Astrocyte of the cerebellum (primary cell): ENCODE results near the gene GAS7.
A peak's percentile ranks its signal among the peaks of the same experiment; 100 is the strongest.

Experiments used
- DNase-seq: peaks from one replicate; pipeline ENCODE4 v3.0.0-alpha.2; 2011; ENCODE audit warnings: low read depth
- H3K4me3 ChIP-seq: 2 replicates; pipeline ENCODE4 v1.5.1; 2011; ENCODE audit warnings: mild to moderate bottlenecking, low read depth, low read length, moderate library complexity
- in situ Hi-C: cut with HindIII; loops from 2 replicates; pipeline ENCODE4 v1.10.0; 2017; ENCODE audit warnings: low sequenced_read_pairs
- TF ChIP-seq, protein P1 (sequence below): IDR thresholded peaks from 2 replicates; pipeline ENCODE4 v1.5.1; 2012; ENCODE audit warnings: low read length, low read depth, moderate library complexity, mild to moderate bottlenecking; ENCODE audit errors: missing control alignments

Gene GAS7

DNA sequence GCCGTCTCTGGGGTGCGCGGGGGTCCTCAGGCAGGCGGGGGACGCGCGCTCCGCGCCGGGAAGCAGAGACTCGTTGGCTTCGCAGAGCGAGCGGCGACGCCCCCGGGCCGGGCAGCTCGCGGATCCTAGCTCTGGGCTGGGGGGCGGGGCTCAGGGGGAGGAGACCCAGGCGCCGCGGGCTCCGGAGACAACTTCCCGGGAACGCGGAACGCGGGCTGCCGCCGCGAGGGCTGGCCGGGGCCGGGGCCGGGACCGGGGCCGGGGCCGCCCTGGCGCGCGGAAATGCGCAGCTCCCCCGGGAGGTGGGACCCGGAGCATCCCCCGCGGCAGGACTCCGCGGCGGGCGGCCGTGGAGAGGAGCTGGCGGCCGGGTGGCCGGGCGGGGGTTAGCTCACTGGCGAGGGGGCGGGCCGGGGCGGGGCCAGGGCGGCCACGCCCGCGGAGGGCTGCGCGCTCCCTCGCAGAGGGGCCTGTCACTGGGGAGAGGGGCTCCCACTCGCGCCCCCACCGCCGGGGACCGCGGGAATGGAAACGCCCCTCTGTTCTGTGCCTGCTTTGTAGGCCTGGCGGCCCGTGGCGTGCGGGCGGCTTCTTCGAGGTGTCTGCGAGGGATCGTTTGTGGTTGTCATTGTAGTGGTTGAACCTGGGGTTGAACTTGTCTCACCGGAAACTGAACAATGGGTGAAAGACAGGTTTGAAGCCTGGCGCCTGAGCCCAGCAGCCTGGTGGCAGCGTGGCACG lies at the start of gene GAS7:
TSS of gene GAS7 (minus strand) at position 98 of the 741 bp plus-strand sequence.
- in situ Hi-C loops: loop anchor here (25.0 kb wide), 1 partner anchor 136 kb away; no protein-coding TSS in a partner anchor
- DNase-seq: no peak
- TF ChIP-seq, protein P1, sequence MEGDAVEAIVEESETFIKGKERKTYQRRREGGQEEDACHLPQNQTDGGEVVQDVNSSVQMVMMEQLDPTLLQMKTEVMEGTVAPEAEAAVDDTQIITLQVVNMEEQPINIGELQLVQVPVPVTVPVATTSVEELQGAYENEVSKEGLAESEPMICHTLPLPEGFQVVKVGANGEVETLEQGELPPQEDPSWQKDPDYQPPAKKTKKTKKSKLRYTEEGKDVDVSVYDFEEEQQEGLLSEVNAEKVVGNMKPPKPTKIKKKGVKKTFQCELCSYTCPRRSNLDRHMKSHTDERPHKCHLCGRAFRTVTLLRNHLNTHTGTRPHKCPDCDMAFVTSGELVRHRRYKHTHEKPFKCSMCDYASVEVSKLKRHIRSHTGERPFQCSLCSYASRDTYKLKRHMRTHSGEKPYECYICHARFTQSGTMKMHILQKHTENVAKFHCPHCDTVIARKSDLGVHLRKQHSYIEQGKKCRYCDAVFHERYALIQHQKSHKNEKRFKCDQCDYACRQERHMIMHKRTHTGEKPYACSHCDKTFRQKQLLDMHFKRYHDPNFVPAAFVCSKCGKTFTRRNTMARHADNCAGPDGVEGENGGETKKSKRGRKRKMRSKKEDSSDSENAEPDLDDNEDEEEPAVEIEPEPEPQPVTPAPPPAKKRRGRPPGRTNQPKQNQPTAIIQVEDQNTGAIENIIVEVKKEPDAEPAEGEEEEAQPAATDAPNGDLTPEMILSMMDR: no peak
- peak within 1 kb of the TSS; percentile 38 for H3K4me3 ChIP-seq

DNA sequence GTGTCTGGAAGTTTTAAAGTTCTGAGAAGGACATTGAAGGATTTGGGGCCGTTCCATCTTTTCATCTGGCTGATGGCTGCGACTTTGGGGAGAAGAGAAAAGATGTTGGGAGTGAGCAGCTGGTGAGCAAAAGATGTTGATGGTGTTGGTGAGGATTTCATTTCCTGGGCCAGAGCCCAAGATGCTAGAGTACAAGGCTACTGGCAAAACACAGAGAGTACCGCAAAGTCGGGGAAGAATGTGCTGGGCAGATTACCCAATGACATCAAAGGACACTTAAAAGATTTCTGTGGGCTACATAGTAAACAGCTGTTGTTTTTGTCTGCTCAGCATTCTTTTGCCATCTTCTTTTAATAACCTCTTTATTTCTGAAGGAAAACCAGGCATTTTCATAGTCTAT lies 49.4 kb upstream of the GAS7 start:
- H3K4me3 ChIP-seq: no peak overlapping the region
- in situ Hi-C loops: no loop called here
- TF ChIP-seq, protein P1: no peak
- no peak for DNase-seq

- no peak for DNase-seq
- no peak overlapping the region for H3K4me3 ChIP-seq
- in situ Hi-C loops: no loop called here
- TF ChIP-seq, protein P1: no peak
These were observed 45.8 kb upstream of the GAS7 start for GRCh38 chr17:10243883-10244844.

- TF ChIP-seq, protein P1: no peak
- no peak overlapping the region for H3K4me3 ChIP-seq
- no peak for DNase-seq
- in situ Hi-C loops: no loop called here
These were observed 43.4 kb upstream of the GAS7 start for GRCh38 chr17:10241781-10242180.

DNA sequence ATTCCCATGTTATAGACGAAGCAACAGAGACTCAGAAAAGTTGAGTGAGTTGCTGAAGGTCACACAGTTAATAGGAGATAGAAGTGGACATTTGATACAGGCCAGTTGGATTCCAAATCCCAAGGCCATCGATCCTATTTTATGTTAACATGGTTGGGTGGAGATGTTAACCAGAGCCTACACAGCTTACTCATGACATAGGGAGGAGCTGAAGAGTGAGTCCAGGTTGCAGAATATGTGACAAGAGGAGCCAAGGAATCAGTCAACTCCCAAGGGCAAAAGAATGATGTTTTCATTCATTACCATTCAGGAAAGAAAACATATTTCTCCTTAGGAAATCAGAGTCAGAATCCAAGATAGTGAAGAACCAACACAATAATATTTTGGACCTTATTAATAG lies 40.3 kb upstream of the GAS7 start:
- no peak overlapping the region for H3K4me3 ChIP-seq
- no peak for DNase-seq
- TF ChIP-seq, protein P1: no peak
- in situ Hi-C loops: no loop called here

- TF ChIP-seq, protein P1: no peak
- in situ Hi-C loops: no loop called here
- H3K4me3 ChIP-seq: no peak overlapping the region
- no peak for DNase-seq
These were observed 35.6 kb upstream of the GAS7 start for GRCh38 chr17:10234033-10234432.
